Left lobe of liver (tissue), 2 donors: Measurements from ENCODE around the gene TSPO2. TPM values are rescaled to one million over a fixed set of nuclear protein-coding genes. Genes with fewer than 3 reads are reported as not detected.
"Not testable (repeated sequence)": the region's sequence is repeated elsewhere in the genome, so short reads cannot be mapped to it uniquely, and the experiment has no call there.

Source experiments
- ATAC-seq: fragments of 200-7000 bp; cut with Tn5 transposase; one replicate; pipeline ENCODE4 v1.9.1; 2020; ENCODE audit warnings: mild to moderate bottlenecking, moderate library complexity
- DNase-seq: peaks from one replicate; pipeline ENCODE4 v3.0.0-alpha.2; 2020; ENCODE audit warnings: low spot score
- total RNA-seq: library from RNA; stranded (reverse); gene quantifications from one replicate; pipeline ENCODE4 v1.2.1, GENCODE V29; 2021
- donor health status: DM: no; HTN: no; CAD: no; lungs with moderate emphysema.
- donor health status: DM: no; HTN: yes; CAD: no.

Gene TSPO2, protein sequence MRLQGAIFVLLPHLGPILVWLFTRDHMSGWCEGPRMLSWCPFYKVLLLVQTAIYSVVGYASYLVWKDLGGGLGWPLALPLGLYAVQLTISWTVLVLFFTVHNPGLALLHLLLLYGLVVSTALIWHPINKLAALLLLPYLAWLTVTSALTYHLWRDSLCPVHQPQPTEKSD
- total RNA-seq: 0.30 TPM

DNA sequence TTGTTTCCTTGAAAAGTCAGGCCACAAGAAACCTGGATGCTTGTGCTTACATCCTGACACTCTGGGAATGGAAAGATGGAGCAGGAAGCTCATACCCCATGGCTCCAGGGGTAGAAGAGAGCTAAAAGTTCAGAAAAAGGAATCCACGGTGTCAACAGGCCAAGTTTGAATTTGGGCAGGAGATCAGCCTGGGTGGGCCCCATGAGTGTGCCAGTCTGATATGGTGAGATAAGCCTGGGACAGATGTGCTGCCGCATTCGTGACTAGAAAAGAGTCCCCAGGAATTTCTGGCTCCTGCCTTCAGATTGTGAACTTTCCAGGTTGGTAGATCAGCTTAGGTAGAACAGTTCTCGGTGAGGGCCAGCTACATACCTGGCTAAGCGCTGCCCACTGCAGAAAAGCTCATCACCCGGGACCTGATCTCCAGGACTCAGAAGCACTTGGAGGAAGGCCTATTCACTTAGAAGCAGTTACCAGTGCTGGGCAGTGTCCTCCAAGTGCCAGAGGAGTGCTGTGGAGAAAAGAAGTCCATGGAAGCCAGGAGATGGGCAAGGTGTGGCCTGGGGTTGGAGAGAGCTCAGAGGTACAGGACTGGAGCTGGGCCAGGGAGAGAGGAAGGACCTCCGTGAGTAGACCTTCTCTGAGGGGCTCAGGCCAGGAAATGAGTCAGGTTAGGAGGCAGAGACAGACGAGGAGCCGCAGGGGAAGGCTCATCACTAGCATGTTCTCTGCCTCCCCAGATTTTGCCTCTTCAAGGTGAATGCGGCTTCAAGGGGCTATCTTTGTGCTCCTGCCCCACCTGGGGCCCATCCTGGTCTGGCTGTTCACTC lies at the start of gene TSPO2:
Gene TSPO2 (plus strand): TSS at position 242 of the 830 bp plus-strand sequence. CDS start 519 bp downstream, at position 761.
- no peak for DNase-seq

DNA sequence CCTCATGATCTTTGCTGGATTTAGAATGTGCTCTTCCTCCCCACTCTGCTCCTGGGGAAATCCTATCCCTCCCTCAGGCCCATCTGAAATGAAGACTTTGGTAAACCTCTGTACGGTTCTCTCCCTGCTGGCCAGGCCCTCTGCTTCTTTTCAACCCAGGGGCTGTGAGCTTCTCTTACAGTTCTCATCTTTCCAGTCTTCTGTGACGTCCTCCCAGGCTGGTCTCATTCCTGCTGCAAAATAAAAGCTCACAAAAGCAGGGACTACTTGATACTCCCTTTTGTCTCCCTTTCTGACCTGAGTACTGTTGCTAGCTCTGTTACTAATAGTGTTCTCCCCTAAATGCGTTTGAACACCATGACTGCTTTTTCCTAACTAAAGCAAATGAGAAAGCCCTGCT lies 49.5 kb upstream of the TSPO2 start:
- ATAC-seq: no peak
- no peak for DNase-seq

More for the DNA sequence above, at the start of gene TSPO2:
- ATAC-seq: no peak

DNA sequence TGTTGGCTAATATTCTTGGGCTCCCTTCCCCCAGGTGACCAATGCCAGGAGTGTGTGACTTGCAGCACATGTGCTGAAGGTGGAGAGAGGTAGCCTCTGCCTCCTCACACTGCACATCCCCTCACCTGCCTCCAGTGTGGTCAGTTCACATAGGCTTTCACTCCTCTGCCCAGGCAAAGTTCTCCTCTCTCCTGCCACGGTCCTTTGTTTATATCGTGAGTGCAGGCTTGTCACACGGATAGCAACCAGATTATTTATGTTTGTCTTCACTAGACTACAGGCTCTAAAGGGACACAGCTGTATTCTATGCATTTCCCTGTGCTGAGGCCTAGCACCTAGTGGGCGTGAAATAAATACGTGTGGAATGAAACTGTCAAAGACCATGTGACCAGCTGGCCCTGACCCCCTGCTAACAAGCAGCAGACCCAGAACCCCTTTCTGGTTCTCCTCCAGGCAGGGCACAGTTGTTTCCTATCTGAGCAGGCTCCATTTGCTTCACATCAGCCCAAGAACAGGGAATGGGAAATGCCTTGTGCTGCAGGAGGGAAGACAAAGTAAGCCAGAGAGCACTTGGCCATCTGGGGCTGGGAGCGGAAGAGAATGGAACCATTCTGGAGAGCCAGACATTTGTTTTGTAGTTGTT lies 45.6 kb upstream of the TSPO2 start:
- DNase-seq (no peak), ATAC-seq (peak; percentile 50)

DNA sequence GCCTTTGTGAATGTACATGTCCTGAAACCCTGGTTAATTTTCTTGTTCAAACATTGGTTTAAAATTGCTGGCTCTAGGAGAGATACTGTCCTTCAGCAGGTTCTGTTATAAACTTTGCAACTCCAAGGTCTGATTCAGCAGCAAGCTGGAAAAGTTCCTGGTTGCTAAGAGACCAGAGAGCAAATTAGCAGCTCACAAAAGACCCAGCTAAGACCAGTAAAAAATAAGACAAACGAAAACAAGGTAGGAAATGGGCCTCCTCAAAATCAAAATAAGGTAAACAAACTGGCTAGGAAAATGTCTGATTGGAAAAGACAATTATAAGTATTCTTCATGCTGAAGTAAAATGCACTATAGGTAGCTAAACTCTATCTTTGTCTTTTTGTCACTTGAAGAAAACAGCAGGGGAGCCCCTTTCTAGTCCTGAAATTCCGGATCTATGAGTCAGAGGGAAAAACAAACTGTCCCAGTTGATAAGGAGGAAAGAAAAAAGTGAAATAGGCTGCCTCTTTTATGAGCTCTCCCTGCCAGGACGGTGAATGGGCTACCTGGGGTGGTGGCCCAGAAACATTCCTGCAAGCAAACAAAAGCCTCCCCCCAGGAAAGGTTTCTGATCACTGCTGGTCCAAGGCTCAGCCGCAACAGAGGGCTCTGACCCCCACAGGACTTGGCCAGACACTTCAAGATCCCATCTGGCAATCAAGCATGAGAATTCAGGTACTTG lies 44.9 kb upstream of the TSPO2 start:
- peak; percentile 75 for ATAC-seq

DNA sequence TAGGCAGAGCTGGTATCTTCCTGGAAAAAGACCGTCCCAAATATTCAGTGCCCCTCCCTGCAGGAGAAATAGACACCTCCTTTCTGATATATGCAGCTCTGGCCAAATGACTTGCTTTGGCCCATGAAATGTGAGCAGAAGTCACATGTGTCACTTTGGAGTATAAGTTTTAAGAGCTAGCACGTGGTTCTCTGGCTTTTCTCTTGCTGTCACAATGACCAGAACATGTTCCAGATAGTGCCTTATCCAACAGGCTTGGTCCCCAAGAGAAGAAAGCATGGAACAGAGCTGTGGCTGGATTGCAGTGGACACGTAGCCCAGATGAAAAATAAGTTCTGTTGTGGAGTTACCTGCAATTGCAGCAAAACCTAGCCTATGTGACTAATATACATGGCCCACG lies 43.6 kb upstream of the TSPO2 start:
- DNase-seq (no peak), ATAC-seq (no peak)

More for the DNA sequence above, 44.9 kb upstream of the TSPO2 start:
- DNase-seq: no peak

DNA sequence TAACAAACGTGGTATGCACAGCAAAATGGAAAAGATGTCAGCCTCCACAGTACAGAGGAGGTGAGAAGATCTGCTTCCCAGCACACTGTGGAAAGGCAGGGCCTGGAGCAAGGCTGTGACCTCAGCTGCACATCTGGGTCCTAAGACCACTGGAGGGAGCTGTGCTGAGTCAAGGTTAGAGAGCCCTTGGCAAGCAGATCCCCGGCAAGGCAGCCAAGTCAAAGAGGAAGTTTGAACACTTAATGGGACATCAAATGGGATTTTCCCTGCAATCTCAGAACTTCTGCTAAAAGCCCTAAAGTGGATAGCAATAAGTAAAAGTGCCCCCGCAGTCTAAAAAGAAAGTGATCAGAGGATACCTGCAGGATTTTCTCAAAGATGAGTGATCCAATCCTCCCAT lies 42.7 kb upstream of the TSPO2 start:
- peak; percentile 82 for ATAC-seq
- DNase-seq: peak; percentile 56

DNA sequence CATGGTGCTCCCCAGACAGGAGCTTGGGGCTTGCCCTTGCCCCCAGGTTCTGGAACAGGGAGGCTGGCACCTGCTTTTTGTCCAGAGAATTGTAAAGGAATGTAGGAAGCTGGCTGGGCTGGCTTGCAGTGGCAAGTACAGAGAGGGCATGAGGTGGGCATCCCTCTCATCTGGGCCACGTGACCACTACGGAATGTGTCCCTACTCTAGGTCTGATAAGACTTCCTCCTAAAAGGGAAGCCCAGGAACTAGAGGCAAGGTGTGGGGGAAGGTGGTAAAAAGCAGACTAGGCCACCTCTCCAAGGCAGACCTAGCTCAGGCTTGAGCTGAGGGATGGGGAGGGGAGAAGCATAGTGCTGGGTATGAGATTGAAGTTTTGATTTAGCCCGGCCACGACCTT lies 42.0 kb upstream of the TSPO2 start:
- no peak for DNase-seq
- no peak for ATAC-seq

DNA sequence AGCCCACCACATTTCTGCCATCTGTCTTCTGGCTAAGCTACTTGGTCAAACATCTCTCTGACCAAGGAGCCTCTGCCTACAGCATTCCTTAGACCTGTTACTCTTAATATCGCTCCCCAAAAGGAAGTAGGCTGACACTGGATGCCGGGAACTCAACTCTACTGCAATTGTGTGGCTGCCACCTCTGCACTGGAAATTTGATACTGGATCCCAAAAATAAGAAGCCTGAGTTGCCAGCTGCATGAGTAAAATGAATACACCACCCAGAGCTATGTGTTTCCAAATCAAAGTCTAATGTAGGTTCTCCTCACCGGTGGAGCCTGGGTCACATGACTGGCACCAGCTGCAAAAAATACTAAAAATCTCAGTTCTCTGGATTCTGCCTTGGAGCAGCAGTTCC lies 40.1 kb upstream of the TSPO2 start:
- DNase-seq (no peak), ATAC-seq (no peak)

DNA sequence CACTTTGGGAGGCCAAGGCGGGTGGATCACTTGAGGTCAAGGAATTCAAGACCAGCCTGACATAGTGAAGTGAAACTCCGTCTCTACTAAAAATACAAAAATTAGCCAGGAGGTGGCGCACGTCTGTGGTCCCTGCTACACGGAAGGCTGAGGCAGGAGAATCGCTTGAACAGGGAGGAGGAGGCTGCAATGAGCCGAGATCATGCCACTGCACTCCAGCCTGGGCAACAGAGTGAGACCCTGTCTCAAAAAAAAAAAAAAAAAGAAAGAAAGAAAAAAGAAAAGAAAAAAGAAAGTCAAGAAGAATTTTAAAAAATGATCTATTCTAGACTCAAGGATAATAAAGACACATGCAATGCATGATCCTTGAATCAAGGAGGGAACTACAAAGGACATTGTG lies 36.0 kb upstream of the TSPO2 start:
- DNase-seq: peak; percentile 59
- peak; percentile 94 for ATAC-seq

DNA sequence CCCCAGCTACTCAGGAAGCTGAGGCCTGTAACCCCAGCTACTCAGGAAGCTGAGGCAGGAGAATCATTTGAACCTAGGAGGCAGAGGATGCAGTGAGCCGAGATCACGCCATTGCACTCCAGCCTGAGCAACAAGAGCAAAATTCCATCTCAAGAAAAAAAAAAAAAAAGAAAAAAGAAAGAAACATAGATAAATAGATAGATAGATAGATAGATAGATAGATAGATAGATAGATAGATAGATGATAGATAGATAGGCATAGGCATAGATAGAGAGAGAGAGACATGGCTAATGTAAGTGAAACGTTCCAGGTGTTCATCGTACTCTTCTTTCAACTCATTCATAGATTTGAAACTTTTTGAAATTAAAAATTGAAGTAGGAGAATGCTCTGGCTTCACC lies 35.3 kb upstream of the TSPO2 start:
- DNase-seq, ATAC-seq: not testable (repeated sequence)

DNA sequence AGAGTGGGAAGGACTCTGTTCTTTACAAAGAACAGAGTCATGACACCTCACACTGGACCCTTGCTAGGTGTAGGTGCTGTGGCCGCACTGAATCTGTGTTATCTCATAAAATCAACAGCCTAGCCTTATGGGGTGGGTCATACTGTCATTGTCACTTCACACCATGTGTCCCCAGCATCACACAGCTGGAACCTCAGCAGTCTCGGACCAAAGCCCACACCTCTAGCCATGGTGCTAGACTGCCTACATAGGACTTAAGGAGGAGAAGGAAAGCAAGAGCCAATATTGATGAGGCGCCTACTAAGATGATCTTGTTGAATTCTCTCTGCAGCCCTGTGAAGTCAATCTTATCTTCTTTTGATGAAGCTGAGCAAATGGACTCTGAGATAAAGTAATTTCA lies 34.3 kb upstream of the TSPO2 start:
- ATAC-seq: no peak
- no peak for DNase-seq

DNA sequence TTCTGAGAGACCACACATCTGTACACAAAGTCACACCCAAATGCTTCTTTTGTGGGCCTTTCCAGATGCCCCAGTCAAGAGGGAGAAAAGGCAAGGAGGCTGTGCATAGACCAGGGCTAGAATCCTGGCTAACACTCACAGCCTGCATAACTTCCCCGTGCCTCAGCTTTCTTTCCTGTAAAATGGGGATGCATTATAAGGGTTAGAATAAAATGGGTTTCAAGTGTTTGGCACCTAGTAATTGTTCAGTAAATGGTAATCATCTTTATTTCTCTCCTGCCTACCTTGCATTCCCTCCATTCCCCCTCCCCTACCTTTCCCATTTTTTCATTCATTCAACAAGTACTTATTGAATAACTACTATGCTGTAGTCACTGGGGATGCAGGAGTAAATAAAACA lies 32.6 kb upstream of the TSPO2 start:
- ATAC-seq (no peak), DNase-seq (no peak)

DNA sequence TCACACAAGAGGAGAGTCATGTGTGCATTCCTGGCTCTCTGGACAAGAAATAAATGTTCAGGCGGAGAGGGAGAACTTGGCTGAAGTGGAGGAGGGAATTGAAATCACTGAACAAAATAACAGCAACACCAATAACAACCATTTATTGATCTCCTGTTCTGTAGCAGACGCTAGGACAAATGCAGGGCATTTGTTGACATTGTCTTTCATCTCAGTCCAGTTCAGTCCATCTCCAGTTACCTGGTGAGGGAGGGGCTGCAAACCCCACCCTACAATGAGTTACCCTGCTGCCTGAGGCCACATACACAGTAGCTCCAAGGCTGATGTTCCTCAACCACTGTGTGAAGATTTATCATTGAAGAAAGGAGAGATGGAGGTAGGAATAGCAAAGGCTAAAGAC lies 30.6 kb upstream of the TSPO2 start:
- peak; percentile 32 for ATAC-seq

DNA sequence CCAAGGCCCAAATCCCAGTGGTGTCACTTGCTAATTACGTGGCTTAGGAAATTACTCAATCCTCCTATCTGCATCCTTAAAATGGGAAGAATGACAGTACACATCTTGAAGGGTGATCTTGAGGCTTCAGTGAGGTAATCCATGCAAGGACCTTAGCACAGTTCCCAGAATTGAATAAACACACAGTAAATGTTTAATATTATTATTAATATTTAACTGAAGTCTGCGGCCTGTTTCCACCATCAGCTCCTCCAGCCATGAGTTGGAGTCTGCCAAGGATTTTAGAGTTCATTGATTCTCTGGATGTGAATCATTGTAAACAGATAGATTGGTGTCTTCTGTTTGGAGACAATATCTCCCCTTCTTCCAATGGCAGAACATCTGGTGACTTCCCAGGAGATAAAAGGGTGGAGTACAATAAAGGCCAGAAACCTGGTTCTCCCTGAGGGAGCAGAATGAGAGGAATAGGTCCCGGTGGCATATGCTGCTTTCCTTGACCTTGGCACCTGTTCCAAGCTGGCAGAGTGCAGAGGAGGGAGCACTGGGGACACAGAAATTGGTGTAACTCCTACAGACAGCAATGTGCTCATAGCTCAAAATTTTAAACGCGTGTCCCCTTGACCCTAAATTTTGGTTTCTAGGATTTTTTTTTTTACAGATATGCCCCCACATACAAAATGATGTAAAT lies 28.7 kb upstream of the TSPO2 start:
- ATAC-seq: peak; percentile 75
- DNase-seq: no peak

More for the DNA sequence above, 30.6 kb upstream of the TSPO2 start:
- DNase-seq: no peak

DNA sequence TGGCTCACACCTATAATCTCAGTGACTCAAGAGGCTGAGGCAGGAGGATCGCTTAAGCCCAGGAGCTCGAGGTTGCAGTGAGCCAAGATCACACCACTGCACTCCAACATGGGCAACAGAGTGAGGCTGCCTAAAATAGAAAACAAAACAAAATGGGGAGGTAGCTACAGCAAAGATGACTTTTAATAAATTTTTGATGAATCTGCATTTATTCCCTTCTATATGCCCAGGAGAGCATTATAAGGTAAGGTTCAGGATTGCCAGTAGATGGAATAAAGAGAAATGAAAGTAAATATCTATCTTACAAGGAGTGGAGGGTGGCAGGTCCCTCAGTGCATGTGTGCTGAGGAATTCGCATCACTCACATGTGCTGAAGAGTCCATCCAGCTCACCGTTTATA lies 27.5 kb upstream of the TSPO2 start:
- DNase-seq: no peak
- no peak for ATAC-seq

DNA sequence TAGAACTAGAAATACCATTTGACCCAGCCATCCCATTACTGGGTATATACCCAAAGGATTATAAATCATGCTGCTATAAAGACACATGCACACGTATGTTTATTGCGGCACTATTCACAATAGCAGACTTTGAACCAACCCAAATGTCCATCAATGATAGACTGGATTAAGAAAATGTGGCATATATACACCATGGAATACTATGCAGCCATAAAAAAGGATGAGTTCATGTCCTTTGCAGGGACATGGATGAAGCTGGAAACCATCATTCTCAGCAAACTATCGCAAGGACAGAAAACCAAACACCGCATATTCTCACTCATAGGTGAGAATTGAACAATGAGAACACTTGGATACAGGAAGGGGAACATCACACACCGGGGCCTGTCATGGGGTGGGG lies 26.4 kb upstream of the TSPO2 start:
- DNase-seq, ATAC-seq: not testable (repeated sequence)

DNA sequence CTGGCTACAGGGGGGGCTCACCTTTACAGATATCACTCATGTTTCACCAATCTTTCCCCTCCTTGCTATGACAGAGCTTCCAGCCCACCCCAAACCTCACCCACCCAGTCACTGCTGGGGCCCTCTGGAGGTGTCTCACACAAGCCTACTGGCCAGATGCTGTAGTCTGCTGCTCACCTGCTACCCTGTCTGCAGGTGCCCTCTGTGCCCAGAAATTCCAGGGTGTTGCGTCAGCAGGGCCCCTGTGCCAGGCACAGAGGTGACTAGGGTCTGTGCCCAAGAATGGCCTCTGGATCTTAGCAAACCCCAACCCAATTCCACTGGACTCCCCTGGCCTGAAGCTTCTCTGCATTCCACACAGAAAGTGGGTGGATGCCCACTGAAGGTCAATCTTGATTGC lies 24.6 kb upstream of the TSPO2 start:
- DNase-seq (no peak), ATAC-seq (peak; percentile 55)

DNA sequence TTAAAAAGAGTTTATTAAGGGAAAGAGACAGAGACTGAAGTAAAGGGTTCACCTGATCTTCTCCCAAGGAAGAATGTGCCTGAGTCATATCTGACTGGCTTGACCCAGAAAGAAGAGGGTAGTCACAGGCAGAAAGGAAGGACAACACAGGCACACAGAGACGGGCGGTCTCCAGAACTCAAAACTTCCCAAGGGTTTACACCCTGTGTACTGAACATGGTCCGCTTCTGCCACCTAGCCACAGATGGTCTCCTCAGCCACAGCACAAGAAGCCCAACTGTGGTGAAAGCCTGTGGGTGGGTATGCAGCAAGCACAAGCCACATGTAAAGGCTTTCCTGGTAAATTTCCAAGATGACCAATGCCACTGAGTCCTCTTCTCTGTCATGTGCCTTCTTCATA lies 20.4 kb upstream of the TSPO2 start:
- no peak for DNase-seq
- peak; percentile 58 for ATAC-seq

DNA sequence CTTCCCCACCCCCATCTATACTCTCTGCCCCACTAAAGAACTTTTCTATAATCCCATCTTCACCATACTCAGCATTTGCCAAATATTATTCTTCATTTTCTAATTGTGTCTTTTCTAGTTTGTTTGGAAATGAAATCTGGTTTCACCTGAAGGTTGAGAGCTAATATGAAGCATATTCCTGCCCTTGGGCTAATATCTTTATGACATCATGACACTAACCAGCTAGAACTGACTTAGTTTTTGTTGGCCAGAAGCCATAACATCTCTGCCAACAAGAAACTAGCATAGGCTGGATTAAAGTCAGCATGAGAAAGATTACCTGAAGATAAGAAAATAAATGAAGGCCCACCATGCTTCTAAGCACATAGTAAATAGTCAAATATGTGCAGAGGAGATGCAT lies 20.0 kb upstream of the TSPO2 start:
- ATAC-seq: no peak
- DNase-seq: no peak

DNA sequence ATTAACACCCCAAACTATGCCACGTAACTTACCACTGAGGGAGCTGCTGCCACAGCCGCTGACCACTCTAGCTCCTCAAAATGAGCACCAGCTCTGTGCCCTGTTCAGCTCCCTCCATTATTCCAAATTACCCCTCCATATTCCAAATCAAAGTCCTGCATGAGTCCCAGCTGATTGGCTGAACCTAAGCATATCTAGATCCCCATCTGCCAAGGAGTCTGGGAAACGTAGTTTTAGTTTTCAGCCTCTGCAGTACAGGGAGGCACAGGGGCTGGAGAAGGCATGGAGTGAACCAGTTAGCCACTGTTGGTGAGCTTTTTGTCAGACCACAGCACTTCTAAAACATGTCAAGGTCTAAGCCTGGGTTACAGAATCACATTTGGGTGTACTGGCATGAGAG lies 19.2 kb upstream of the TSPO2 start:
- no peak for DNase-seq
- peak; percentile 36 for ATAC-seq
